CD8-positive, alpha-beta memory T cell (primary cell): Measurements from ENCODE around the gene SCGB1A1. TPM values are rescaled to one million over a fixed set of nuclear protein-coding genes. Genes with fewer than 3 reads are reported as not detected.
A peak's percentile ranks its signal among the peaks of the same experiment; 100 is the strongest.

Experiments used
- CTCF ChIA-PET: fragments of 350-600 bp; sonication (Branson Sonifier 250); formaldehyde crosslinking; loops from one replicate; lab custom pipeline; 2021; ENCODE audit warnings: antibody characterized with exemption; lab: Charles Lee
- POLR2A ChIA-PET: fragments of 350-600 bp; sonication (Branson Sonifier 250); formaldehyde crosslinking; loops from one replicate; lab custom pipeline; 2021; ENCODE audit warnings: antibody characterized with exemption; lab: Charles Lee
- DNase-seq, 5 donors: peaks; one replicate each; pipeline versions ENCODE4 v3.0.0 to v3.0.0-alpha.2; 2020 to 2022; ENCODE audit warnings: mixed read lengths in 1 of 5
- H3K27ac ChIP-seq: one replicate; pipeline ENCODE4 v1.7.0; 2013; ENCODE audit warnings: low read depth, mild to moderate bottlenecking, low read length, moderate library complexity
- H3K27me3 ChIP-seq: 2 replicates; pipeline ENCODE4 v1.7.0; 2013; ENCODE audit warnings: low read length, mild to moderate bottlenecking; ENCODE audit not compliant: insufficient read depth, poor library complexity, severe bottlenecking
- H3K36me3 ChIP-seq: 2 replicates; pipeline ENCODE4 v1.7.0; 2013; ENCODE audit warnings: mild to moderate bottlenecking, low read length, moderate library complexity; ENCODE audit not compliant: insufficient read depth
- H3K4me1 ChIP-seq: 2 replicates; pipeline ENCODE4 v1.7.0; 2013; ENCODE audit warnings: mild to moderate bottlenecking, low read length, moderate library complexity; ENCODE audit not compliant: insufficient read depth
- H3K4me3 ChIP-seq: 2 replicates; pipeline ENCODE4 v1.7.0; 2013; ENCODE audit warnings: mild to moderate bottlenecking, low read length
- H3K9me3 ChIP-seq: 2 replicates; pipeline ENCODE4 v1.7.0; 2013; ENCODE audit warnings: mild to moderate bottlenecking, low read length
- H3K27ac Mint-ChIP-seq, 8 donors: one replicate each; pipeline ENCODE4 v1.8.0; 2020 to 2021; ENCODE audit warnings: mixed read lengths in 8 of 8, mild to moderate bottlenecking in 6 of 8, inconsistent platforms in 3 of 8, moderate library complexity in 3 of 8
- H3K27me3 Mint-ChIP-seq, 2 donors: one replicate each; pipeline ENCODE4 v1.8.0; 2020 to 2021; ENCODE audit warnings: mixed read lengths in 2 of 2, mild to moderate bottlenecking in 1 of 2, moderate library complexity in 1 of 2
- H3K36me3 Mint-ChIP-seq, 3 donors: one replicate each; pipeline ENCODE4 v1.8.0; 2020 to 2021; ENCODE audit warnings: mixed read lengths in 3 of 3, inconsistent platforms in 1 of 3, mild to moderate bottlenecking in 1 of 3
- H3K4me1 Mint-ChIP-seq, 3 donors: one replicate each; pipeline ENCODE4 v1.8.0; 2020 to 2021; ENCODE audit warnings: mixed read lengths in 3 of 3, inconsistent platforms in 1 of 3, mild to moderate bottlenecking in 1 of 3
- H3K4me3 Mint-ChIP-seq, 7 donors: one replicate each; pipeline ENCODE4 v1.8.0; 2020 to 2021; ENCODE audit warnings: mixed read lengths in 7 of 7, mild to moderate bottlenecking in 6 of 7, moderate library complexity in 4 of 7, inconsistent platforms in 2 of 7
- H3K9me3 Mint-ChIP-seq, 5 donors: one replicate each; pipeline ENCODE4 v1.8.0; 2020 to 2022; ENCODE audit warnings: mixed read lengths in 5 of 5, mild to moderate bottlenecking in 3 of 5, moderate library complexity in 2 of 5, inconsistent platforms in 1 of 5
- polyA plus RNA-seq: library from polyadenylated mRNA; unstranded; fragments of 300-500 nt; fragmentation: Illumina TruSeq; gene quantifications from one replicate; pipeline ENCODE4 v1.2.3, GENCODE V29; 2021
- total RNA-seq, 2 experiments: library from RNA; stranded (reverse); gene quantifications; one replicate each; pipeline ENCODE4 v1.2.3, GENCODE V29; 2021

SCGB1A1 gene
- total and polyA plus RNA-seq, 3 experiments from 2014 or later, result not detected

DNA sequence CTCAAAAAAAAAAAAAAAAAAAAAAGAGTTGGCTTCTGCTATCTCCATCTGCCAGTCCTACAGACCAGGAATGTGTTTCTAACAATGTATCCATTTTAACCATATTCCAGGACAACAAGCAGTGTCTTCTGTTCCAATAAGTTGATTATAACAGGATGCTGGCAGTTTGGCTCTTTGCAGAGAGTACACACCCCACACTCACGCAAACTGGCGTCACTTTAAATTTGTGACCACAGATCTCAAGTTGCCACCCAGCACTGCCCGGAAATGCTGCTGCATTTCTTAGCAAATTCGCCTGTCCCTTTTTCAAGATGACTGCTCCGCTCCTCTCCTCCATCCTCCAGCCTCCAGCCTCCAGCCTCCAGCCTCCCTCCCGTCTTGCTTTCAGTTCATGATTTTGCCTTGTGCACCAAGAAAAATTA is 44.3 kb downstream of the SCGB1A1 start:
- H3K27ac Mint-ChIP-seq, result peak overlapping the region in 2 of 8 donors; percentile 40 to 61
- H3K27ac ChIP-seq, result peak overlapping the region; percentile 48
- peaks cover 0 to 4% (median 4%) of the 10 kb centered on the region in 3 donors for H3K4me1 Mint-ChIP-seq
- peaks cover 0 to 2% (median 0%) of the 10 kb centered on the region in 3 donors for H3K36me3 Mint-ChIP-seq
- CTCF ChIA-PET, result interaction anchor here (1.8 kb wide), 1 partner anchor 38 kb away, joined by 6 read pairs; no protein-coding TSS in a partner anchor
- H3K4me1 ChIP-seq, result no peaks in the 10 kb centered on the region
- H3K4me3 Mint-ChIP-seq, result peak overlapping the region in 1 of 7 donors; percentile 15
- no peak overlapping the region for H3K4me3 ChIP-seq
- H3K36me3 ChIP-seq, result no peaks in the 10 kb centered on the region
- no peaks in the 10 kb centered on the region for H3K27me3 ChIP-seq
- no peaks in the 10 kb centered on the region for H3K27me3 Mint-ChIP-seq
- no peaks in the 10 kb centered on the region for H3K9me3 Mint-ChIP-seq
- H3K9me3 ChIP-seq, result no peaks in the 10 kb centered on the region
- DNase-seq, result no peak
- POLR2A ChIA-PET, result no interaction called here

DNA sequence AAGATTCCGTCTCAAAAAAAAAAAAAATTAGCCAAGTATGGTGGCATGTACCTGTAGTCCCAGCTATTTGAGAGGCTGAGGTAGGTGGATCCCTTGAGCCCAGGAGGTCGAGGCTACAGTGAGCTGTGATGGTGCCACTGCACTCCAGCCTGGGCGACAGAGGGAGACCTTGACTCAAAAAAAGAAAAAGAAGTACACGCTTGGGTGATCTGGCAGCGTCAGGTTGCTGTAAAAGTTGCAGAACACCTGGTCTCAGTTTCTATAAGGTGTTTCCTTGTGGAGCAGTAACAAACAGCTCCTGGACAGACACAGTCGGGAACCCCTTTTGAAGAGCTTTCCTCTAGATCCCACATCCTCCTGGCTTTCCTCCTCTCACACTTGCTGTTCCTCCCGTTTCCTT is 45.8 kb downstream of the SCGB1A1 start:
- Mint-ChIP-seq H3K27me3 (peaks cover 0 to 1% of the 10 kb centered on the region in 2 donors), H3K4me3 (no peak overlapping the region), H3K36me3 (peaks cover 0 to 5% (median 0%) of the 10 kb centered on the region in 3 donors), H3K4me1 (peaks cover 0 to 4% (median 4%) of the 10 kb centered on the region in 3 donors), H3K9me3 (no peaks in the 10 kb centered on the region), H3K27ac (no peak overlapping the region)
- Histone ChIP-seq H3K4me1 (no peaks in the 10 kb centered on the region), H3K4me3 (no peak overlapping the region), H3K36me3 (no peaks in the 10 kb centered on the region), H3K9me3 (no peaks in the 10 kb centered on the region), H3K27me3 (no peaks in the 10 kb centered on the region), H3K27ac (no peak overlapping the region)
- DNase-seq, result no peak
- CTCF ChIA-PET, result interaction anchor here (0.9 to 1.0 kb wide), 2 partner anchors 40 to 78 kb away, joined by 3 to 4 read pairs; no protein-coding TSS in a partner anchor
- POLR2A ChIA-PET, result no interaction called here

DNA sequence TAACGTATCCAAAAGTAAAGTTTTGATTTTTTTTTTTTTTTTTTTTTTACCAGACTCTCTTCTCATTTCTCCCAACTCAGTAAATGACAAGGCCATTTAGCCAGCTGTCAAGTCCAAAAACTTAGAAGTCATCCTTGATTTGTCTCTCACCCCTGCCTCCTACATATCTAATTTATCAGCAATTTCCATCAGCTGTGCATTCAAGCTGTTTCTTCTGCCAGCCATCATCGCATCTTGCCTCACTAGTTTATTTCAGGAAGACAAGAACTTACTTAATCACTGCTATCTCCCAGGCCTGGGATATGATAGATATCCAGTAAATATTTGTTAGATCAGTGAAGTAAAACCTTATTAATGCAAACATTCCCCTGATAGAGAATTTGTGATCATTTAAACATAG is 47.6 kb downstream of the SCGB1A1 start:
- Histone ChIP-seq H3K9me3 (no peaks in the 10 kb centered on the region), H3K27me3 (no peaks in the 10 kb centered on the region), H3K4me1 (no peaks in the 10 kb centered on the region), H3K4me3 (no peak overlapping the region), H3K27ac (no peak overlapping the region), H3K36me3 (no peaks in the 10 kb centered on the region)
- no peaks in the 10 kb centered on the region for H3K9me3 Mint-ChIP-seq
- peaks cover 0 to 4% (median 4%) of the 10 kb centered on the region in 3 donors for H3K4me1 Mint-ChIP-seq
- ChIA-PET POLR2A (no interaction called here), CTCF (interaction anchor here (0.9 kb wide), 1 partner anchor 94 kb away, joined by 3 read pairs; no protein-coding TSS in a partner anchor)
- no peak overlapping the region for H3K4me3 Mint-ChIP-seq
- no peak overlapping the region for H3K27ac Mint-ChIP-seq
- peaks cover 0 to 5% (median 0%) of the 10 kb centered on the region in 3 donors for H3K36me3 Mint-ChIP-seq
- peaks cover 0 to 1% of the 10 kb centered on the region in 2 donors for H3K27me3 Mint-ChIP-seq
- no peak for DNase-seq

DNA sequence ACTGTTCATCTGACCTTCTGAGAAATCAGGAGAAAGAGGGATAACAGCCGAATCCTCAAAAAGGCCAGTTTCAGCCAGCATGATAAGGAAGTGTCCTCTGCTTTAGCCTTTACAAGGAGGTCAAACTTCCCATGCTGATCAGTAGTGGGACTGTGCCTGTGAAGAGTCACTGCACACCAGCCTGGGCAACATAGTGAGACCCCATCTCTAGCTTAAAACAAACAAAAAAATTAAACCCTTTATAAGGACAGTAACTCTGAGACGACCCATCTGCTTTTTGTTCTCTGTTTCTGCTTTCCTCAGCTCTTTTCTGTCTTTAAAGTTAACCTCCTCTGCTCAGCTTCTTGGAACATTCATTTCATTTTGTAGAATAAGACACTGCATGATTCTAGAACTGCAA is 49.7 kb downstream of the SCGB1A1 start:
- ChIA-PET CTCF (interaction anchor here (0.9 kb wide), 1 partner anchor 44 kb away, joined by 3 read pairs; no protein-coding TSS in a partner anchor), POLR2A (interaction anchor here (0.6 kb wide), 1 partner anchor 37 kb away, joined by 10 read pairs; no protein-coding TSS in a partner anchor)

DNA sequence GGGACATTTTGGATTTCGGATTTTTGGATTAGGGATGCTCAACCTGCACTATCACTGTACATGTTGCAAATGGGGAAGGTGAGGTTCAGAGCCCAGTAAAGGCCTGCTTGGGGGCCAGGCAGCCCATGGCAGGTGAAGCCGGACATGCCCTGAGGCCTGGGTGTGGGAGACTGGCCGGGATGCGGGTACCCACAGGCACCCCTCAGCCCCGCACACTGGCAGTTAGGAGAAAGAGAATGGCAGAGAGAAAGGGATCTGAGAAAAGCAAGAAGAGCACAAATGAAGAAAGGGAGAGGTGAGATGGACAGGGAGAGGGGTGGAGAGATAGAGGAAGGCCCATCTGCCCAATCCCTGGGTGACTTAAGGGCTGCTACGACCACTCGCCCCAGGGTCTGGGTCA is 52.8 kb downstream of the SCGB1A1 start:
- Mint-ChIP-seq H3K27ac (no peak overlapping the region), H3K9me3 (no peaks in the 10 kb centered on the region), H3K27me3 (peaks cover 0 to 1% of the 10 kb centered on the region in 2 donors), H3K36me3 (peaks cover 0 to 3% (median 0%) of the 10 kb centered on the region in 3 donors), H3K4me1 (no peaks in the 10 kb centered on the region), H3K4me3 (no peak overlapping the region)
- no peaks in the 10 kb centered on the region for H3K36me3 ChIP-seq
- no peaks in the 10 kb centered on the region for H3K9me3 ChIP-seq
- H3K4me3 ChIP-seq, result no peak overlapping the region
- DNase-seq, result no peak
- ChIA-PET POLR2A (no interaction called here), CTCF (no interaction called here)
- no peaks in the 10 kb centered on the region for H3K27me3 ChIP-seq
- peak overlapping the region; percentile 43 for H3K27ac ChIP-seq
- no peaks in the 10 kb centered on the region for H3K4me1 ChIP-seq

More for the DNA sequence above, 49.7 kb downstream of the SCGB1A1 start:
- H3K4me1 Mint-ChIP-seq, result no peaks in the 10 kb centered on the region
- Histone ChIP-seq H3K27ac (no peak overlapping the region), H3K27me3 (no peaks in the 10 kb centered on the region), H3K4me1 (no peaks in the 10 kb centered on the region), H3K4me3 (no peak overlapping the region), H3K36me3 (no peaks in the 10 kb centered on the region), H3K9me3 (no peaks in the 10 kb centered on the region)
- peaks cover 0 to 5% (median 0%) of the 10 kb centered on the region in 3 donors for H3K36me3 Mint-ChIP-seq
- no peak overlapping the region for H3K27ac Mint-ChIP-seq
- no peak overlapping the region for H3K4me3 Mint-ChIP-seq
- peaks cover 0 to 1% of the 10 kb centered on the region in 2 donors for H3K27me3 Mint-ChIP-seq
- H3K9me3 Mint-ChIP-seq, result no peaks in the 10 kb centered on the region
- DNase-seq, result no peak

DNA sequence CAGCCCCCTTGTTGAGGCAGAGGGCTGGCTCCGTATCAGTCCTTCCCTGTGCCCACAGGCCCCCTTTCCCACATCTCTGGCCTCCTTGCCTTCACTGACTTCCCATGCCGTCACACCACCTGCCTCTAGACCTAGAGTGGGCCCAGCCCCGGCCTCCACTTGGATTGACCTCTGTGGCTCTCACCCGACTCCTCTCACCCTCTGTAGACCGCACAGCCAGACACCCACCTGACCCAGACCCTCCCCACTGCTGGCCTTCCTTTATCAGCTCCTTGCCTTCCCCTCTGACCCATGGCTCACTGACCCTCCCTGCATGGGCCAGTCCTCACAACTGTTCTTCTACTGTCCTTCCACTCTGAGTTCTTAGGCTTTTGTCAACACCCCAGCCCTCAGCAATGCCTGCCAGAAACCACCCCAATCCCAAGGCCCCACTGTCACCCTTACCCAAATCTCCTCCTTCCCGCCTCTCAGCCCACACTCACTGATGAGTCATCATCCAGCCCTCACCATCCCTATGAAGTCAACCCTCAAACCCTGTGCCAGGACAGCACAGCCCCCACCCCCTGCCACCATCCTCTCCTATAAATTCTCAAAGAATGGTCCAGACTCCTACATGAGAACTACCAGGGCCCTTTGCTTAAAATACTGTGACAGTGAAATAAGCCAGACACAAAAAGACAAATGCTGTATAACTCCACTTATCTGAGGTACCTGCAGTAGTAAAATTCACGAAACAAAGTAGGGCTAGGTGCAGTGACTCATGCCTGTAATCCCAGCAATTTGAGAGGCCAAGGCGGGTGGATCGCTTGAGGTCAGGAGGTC is 53.4 kb downstream of the SCGB1A1 start:
- no peaks in the 10 kb centered on the region for H3K27me3 ChIP-seq
- no peaks in the 10 kb centered on the region for H3K9me3 ChIP-seq
- no peaks in the 10 kb centered on the region for H3K4me1 Mint-ChIP-seq
- H3K36me3 ChIP-seq, result no peaks in the 10 kb centered on the region
- CTCF ChIA-PET, result no interaction called here
- peak overlapping the region in 3 of 8 donors; percentile 15 to 76 (median 66) for H3K27ac Mint-ChIP-seq
- no peak for DNase-seq
- H3K27me3 Mint-ChIP-seq, result peaks cover 0 to 1% of the 10 kb centered on the region in 2 donors
- peak overlapping the region; percentile 43 for H3K27ac ChIP-seq
- H3K4me3 ChIP-seq, result no peak overlapping the region
- no peak overlapping the region for H3K4me3 Mint-ChIP-seq
- POLR2A ChIA-PET, result no interaction called here
- no peaks in the 10 kb centered on the region for H3K9me3 Mint-ChIP-seq
- H3K4me1 ChIP-seq, result no peaks in the 10 kb centered on the region
- peaks cover 0 to 3% (median 0%) of the 10 kb centered on the region in 3 donors for H3K36me3 Mint-ChIP-seq

Other genes with a start within 250 kb of the SCGB1A1 start
- gene SCGB1D1, start 228.8 kb upstream of the SCGB1A1 start, total RNA-seq, result not detected
- gene SCGB1D1, start 228.8 kb upstream of the SCGB1A1 start, polyA plus RNA-seq, result not detected
- not detected for gene SCGB2A1, start 210.4 kb upstream of the SCGB1A1 start, total RNA-seq
- gene SCGB2A1, start 210.4 kb upstream of the SCGB1A1 start, polyA plus RNA-seq, result not detected
- not detected for gene SCGB1D2, start 176.8 kb upstream of the SCGB1A1 start, total RNA-seq
- not detected for gene SCGB1D2, start 176.8 kb upstream of the SCGB1A1 start, polyA plus RNA-seq
- not detected for gene SCGB2A2, start 148.9 kb upstream of the SCGB1A1 start, total RNA-seq
- gene SCGB2A2, start 148.9 kb upstream of the SCGB1A1 start, polyA plus RNA-seq, result not detected
- gene SCGB1D4, start 120.0 kb upstream of the SCGB1A1 start, total RNA-seq, result not detected
- gene SCGB1D4, start 120.0 kb upstream of the SCGB1A1 start, polyA plus RNA-seq, result not detected
- gene ASRGL1, start 81.6 kb upstream of the SCGB1A1 start, total RNA-seq, result 1 to 10 TPM; 6.1 to 6.5 TPM
- 2.7 TPM for gene ASRGL1, start 81.6 kb upstream of the SCGB1A1 start, polyA plus RNA-seq
- gene AHNAK, start 127.8 kb downstream of the SCGB1A1 start, total RNA-seq, result 100 to 1,000 TPM; 187 to 193 TPM
- gene AHNAK, start 127.8 kb downstream of the SCGB1A1 start, polyA plus RNA-seq, result 125 TPM
- 1,000 to 10,000 TPM; 1,800 to 1,846 TPM for gene EEF1G, start 154.9 kb downstream of the SCGB1A1 start, total RNA-seq
- gene EEF1G, start 154.9 kb downstream of the SCGB1A1 start, polyA plus RNA-seq, result 1,157 TPM
- 10 to 100 TPM; 30.8 to 32.7 TPM for gene TUT1, start 172.5 kb downstream of the SCGB1A1 start, total RNA-seq
- gene TUT1, start 172.5 kb downstream of the SCGB1A1 start, polyA plus RNA-seq, result 13.7 TPM
- gene MTA2, start 182.8 kb downstream of the SCGB1A1 start, total RNA-seq, result 100 to 1,000 TPM; 248 to 263 TPM
- gene MTA2, start 182.8 kb downstream of the SCGB1A1 start, polyA plus RNA-seq, result 37.4 TPM
- 100 to 1,000 TPM; 133 to 134 TPM for gene EML3, start 193.7 kb downstream of the SCGB1A1 start, total RNA-seq
- 22.9 TPM for gene EML3, start 193.7 kb downstream of the SCGB1A1 start, polyA plus RNA-seq
- 1 to 10 TPM; 4.9 to 5.3 TPM for gene ROM1, start 194.2 kb downstream of the SCGB1A1 start, total RNA-seq
- 1.7 TPM for gene ROM1, start 194.2 kb downstream of the SCGB1A1 start, polyA plus RNA-seq
- 10 to 100 TPM; 67.4 to 68.2 TPM for gene B3GAT3, start 203.0 kb downstream of the SCGB1A1 start, total RNA-seq
- gene B3GAT3, start 203.0 kb downstream of the SCGB1A1 start, polyA plus RNA-seq, result 48.9 TPM
- 100 to 1,000 TPM; 213 to 219 TPM for gene GANAB, start 227.6 kb downstream of the SCGB1A1 start, total RNA-seq
- gene GANAB, start 227.6 kb downstream of the SCGB1A1 start, polyA plus RNA-seq, result 164 TPM
- 10 to 100 TPM; 41.3 to 45.9 TPM for gene INTS5, start 234.3 kb downstream of the SCGB1A1 start, total RNA-seq
- gene INTS5, start 234.3 kb downstream of the SCGB1A1 start, polyA plus RNA-seq, result 45.2 TPM
- gene C11orf98, start 246.2 kb downstream of the SCGB1A1 start, total RNA-seq, result 100 to 1,000 TPM; 178 to 182 TPM
- 118 TPM for gene C11orf98, start 246.2 kb downstream of the SCGB1A1 start, polyA plus RNA-seq
- 10 to 100 TPM; 43.1 to 48.3 TPM for gene CSKMT, start 246.3 kb downstream of the SCGB1A1 start, total RNA-seq
- 3.6 TPM for gene CSKMT, start 246.3 kb downstream of the SCGB1A1 start, polyA plus RNA-seq